Activated T-helper 1 cell treated with anti-CD3 and anti-CD28 coated beads, Interleukin-12 subunit alpha, Interleukin-12 subunit beta, Interleukin-2, Interleukin-4 antibody, amounts not matched to agents 30 ng/mL and 10 ng/mL and 1 ng/mL, durations not matched to agents 14 hours and 24 hours and 36 hours (primary cell): Measurements from ENCODE around the gene CD79B. TPM values are rescaled to one million over a fixed set of nuclear protein-coding genes. Genes with fewer than 3 reads are reported as not detected.

Experiments used
- DNase-seq: peaks from one replicate; pipeline ENCODE4 v3.0.0; 2021; ENCODE audit warnings: low spot score
- H3K27ac Mint-ChIP-seq: one replicate; pipeline ENCODE4 v1.8.0; 2021; ENCODE audit warnings: mild to moderate bottlenecking, mixed read lengths
- H3K27me3 Mint-ChIP-seq: one replicate; pipeline ENCODE4 v1.8.0; 2022; ENCODE audit warnings: mild to moderate bottlenecking, moderate library complexity, mixed read lengths; ENCODE audit not compliant: insufficient read depth
- H3K36me3 Mint-ChIP-seq: one replicate; pipeline ENCODE4 v1.8.0; 2021; ENCODE audit warnings: low read depth, mixed read lengths
- H3K4me1 Mint-ChIP-seq: one replicate; pipeline ENCODE4 v1.8.0; 2021; ENCODE audit warnings: low read depth, mixed read lengths
- H3K4me3 Mint-ChIP-seq: one replicate; pipeline ENCODE4 v1.8.0; 2021; ENCODE audit warnings: mild to moderate bottlenecking, moderate library complexity, mixed read lengths
- H3K9me3 Mint-ChIP-seq: one replicate; pipeline ENCODE4 v1.8.0; 2021; ENCODE audit warnings: mixed read lengths
- intact Hi-C: fragments of 100-400 bp; cut with micrococcal nuclease; formaldehyde crosslinking; loops from one replicate; pipeline ENCODE4 v1.15.1; 2024
- total RNA-seq: library from RNA; stranded (reverse); gene quantifications from 2 replicates; pipeline ENCODE4 v1.2.3, GENCODE V29; 2022

CD79B gene
- total RNA-seq, 1 donor from 2014 or later, result 28.9 TPM

- no peak overlapping the region for H3K4me3 Mint-ChIP-seq
These were observed 30.2 kb upstream of the CD79B start for GRCh38 chr17:63962298-63962744.

DNA sequence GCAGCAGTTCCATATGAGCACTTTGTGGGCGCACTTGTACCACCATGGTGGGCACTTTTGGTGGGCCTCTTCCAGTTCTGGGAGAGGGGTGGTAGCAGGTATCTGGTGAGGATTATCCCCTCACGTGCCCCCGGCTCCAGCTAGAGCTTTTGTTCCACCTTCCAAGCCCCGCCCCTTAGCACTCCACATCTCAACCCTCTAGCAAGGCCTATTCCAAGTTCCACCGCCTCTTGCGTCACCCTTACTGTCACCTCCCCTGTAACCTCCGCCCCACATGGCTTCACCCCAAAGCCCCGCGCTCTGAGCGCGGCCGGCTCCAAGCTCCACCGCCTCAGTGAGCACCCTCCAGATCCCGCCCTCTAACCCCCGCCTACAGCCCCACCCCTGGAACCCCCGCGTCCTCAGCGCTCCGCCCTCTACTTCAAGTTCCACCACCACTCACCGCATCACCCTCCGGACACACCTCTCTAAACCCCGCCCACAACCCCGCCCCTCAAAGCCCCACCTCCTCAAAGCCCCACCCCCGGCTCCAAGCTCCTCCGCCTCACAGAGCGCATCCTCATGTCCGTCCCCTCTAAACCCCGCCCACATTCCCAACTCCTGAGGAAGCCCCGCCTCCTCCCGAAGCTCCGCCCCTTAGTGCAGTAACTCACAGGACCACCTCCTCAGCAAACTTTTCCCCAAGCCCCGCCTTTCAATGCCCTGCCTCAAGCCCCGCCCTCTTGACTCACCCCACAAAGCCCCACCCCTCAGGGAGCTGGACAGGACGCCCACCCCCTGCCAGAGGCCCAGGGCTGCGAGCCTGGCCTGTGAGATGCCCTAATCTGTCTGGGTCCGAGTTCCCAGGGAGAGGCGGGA lies 29.5 kb upstream of the CD79B start:
- H3K4me3 Mint-ChIP-seq, result peak overlapping the region; percentile 45

More at GRCh38 chr17:63962298-63962744, 30.2 kb upstream of the CD79B start:
- Mint-ChIP-seq H3K9me3 (no peaks in the 10 kb centered on the region), H3K27me3 (peaks cover 2% of the 10 kb centered on the region), H3K36me3 (no peaks in the 10 kb centered on the region), H3K4me1 (peaks cover 6% of the 10 kb centered on the region), H3K27ac (no peak overlapping the region)
- DNase-seq, result no peak
- intact Hi-C loops, result no loop called here

DNA sequence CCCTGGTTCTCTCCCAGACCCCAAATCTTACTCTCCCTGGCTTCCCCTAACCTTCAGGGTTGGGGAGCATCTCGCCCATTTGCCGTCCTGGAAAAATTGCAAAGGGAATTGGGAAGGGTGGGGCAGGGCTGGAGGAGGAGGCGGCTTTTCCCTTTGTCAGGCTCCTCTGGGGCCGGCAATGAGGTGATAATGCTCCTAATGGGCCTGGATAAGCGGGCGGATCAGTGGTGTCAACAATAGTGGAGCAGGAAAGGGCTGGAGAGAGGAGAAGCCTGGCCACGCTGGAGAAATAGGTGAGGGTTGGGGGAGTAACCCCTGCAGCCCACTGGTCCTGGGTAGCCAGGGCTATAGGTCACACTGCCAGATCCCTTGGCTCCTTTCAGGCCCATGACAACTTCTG lies 28.3 kb upstream of the CD79B start:
- intact Hi-C loops, result no loop called here
- no peak overlapping the region for H3K27ac Mint-ChIP-seq
- H3K27me3 Mint-ChIP-seq, result peaks cover 1% of the 10 kb centered on the region
- H3K4me1 Mint-ChIP-seq, result no peaks in the 10 kb centered on the region
- DNase-seq, result no peak
- H3K36me3 Mint-ChIP-seq, result no peaks in the 10 kb centered on the region
- no peak overlapping the region for H3K4me3 Mint-ChIP-seq
- H3K9me3 Mint-ChIP-seq, result no peaks in the 10 kb centered on the region

More for the DNA sequence above, 29.5 kb upstream of the CD79B start:
- Mint-ChIP-seq H3K4me1 (peaks cover 1% of the 10 kb centered on the region), H3K27ac (no peak overlapping the region), H3K27me3 (peaks cover 1% of the 10 kb centered on the region), H3K36me3 (no peaks in the 10 kb centered on the region), H3K9me3 (no peaks in the 10 kb centered on the region)
- peak; percentile 20 for DNase-seq
- intact Hi-C loops, result loop anchor here (1.0 kb wide), 1 partner anchor 15 kb away; no protein-coding TSS in a partner anchor

DNA sequence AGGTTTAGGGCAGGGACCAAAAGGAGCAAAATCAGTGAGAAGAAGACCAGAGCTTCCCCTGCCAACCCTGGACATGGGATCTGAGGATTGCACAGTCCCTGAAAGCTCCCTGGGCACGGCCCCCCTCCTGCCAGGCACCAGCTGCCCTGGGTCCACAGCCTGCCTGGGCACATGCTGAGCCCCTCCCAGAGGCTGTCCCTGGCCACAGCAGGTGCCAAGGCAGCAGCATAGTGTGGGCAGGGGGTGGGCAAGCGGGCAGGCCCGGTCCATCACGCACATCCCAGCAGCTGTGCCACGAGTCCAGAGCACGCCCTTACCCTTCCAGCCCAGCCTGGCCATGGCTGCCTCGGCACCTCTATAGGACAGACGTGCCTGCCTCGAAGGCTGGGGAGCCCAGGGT lies 27.9 kb upstream of the CD79B start:
- Mint-ChIP-seq H3K27ac (no peak overlapping the region), H3K9me3 (no peaks in the 10 kb centered on the region), H3K4me1 (peaks cover 3% of the 10 kb centered on the region), H3K4me3 (no peak overlapping the region), H3K36me3 (no peaks in the 10 kb centered on the region), H3K27me3 (peaks cover 1% of the 10 kb centered on the region)
- DNase-seq, result no peak
- intact Hi-C loops, result no loop called here

DNA sequence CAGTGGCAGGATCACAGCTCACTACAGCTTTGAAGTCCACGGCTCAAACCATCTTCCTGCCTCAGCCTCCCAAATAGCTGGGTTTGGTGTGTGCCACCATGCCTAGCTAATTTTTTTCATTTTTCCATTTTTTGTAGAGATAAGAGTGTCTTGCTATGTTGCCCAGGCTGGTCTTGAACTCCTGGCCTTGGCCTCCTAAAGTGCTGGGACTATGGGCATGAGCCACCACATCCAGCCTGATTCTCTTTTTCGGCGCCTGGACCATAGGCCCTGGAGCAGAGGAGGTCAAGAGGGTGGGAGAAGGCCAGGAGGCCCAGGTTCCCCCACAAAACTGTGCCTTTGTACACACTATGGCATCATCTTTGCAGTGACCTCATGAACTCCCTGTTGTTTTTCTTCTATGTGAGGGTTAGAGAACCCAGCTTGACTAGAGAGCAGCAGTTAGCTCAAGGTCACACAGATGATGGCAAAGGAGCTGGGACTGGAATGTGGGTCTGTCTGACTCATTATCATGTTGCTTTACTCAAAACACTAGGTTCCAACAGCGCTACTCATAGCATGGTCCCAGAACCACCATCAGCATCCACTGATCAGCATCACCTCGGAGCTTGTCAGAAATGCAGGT lies 24.3 kb upstream of the CD79B start:
- intact Hi-C loops, result no loop called here
- no peak overlapping the region for H3K4me3 Mint-ChIP-seq
- no peaks in the 10 kb centered on the region for H3K36me3 Mint-ChIP-seq
- H3K27ac Mint-ChIP-seq, result peak overlapping the region; percentile 52
- DNase-seq, result no peak
- peaks cover 1% of the 10 kb centered on the region for H3K27me3 Mint-ChIP-seq
- no peaks in the 10 kb centered on the region for H3K9me3 Mint-ChIP-seq
- peaks cover 15% of the 10 kb centered on the region for H3K4me1 Mint-ChIP-seq

GRCh38 chr17:63955791-63956190 lies 23.7 kb upstream of the CD79B start:
- Mint-ChIP-seq H3K4me1 (peaks cover 15% of the 10 kb centered on the region), H3K27ac (peak overlapping the region; percentile 67), H3K36me3 (no peaks in the 10 kb centered on the region), H3K9me3 (no peaks in the 10 kb centered on the region), H3K4me3 (no peak overlapping the region), H3K27me3 (peaks cover 1% of the 10 kb centered on the region)
- intact Hi-C loops, result no loop called here
- DNase-seq, result no peak

DNA sequence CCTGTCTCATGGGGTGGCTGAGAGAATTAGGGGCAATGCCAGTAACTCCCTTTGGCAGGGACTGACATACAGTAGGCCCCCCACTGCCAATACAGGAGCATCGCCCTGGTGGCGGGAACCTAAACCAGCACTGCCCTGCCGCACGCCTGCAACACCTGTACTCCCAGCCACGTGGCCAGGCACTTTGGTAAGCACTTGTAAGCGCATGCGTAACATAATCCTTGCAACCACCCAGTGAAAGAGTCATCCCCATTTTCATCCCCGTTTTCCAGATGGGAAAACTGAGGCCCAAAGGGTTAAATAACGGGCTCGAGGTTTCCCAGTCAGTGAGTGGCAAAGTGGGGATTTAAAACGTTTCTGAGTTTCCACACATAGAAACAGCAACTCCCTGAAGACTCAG lies 23.1 kb upstream of the CD79B start:
- H3K4me1 Mint-ChIP-seq, result peaks cover 15% of the 10 kb centered on the region
- DNase-seq, result no peak
- peaks cover 1% of the 10 kb centered on the region for H3K27me3 Mint-ChIP-seq
- no peaks in the 10 kb centered on the region for H3K36me3 Mint-ChIP-seq
- intact Hi-C loops, result no loop called here
- H3K27ac Mint-ChIP-seq, result no peak overlapping the region
- H3K9me3 Mint-ChIP-seq, result no peaks in the 10 kb centered on the region
- H3K4me3 Mint-ChIP-seq, result no peak overlapping the region

GRCh38 chr17:63954402-63955063 lies 22.4 kb upstream of the CD79B start:
- Mint-ChIP-seq H3K4me3 (no peak overlapping the region), H3K27ac (peak overlapping the region; percentile 14), H3K27me3 (peaks cover 1% of the 10 kb centered on the region), H3K4me1 (peaks cover 15% of the 10 kb centered on the region), H3K9me3 (no peaks in the 10 kb centered on the region), H3K36me3 (no peaks in the 10 kb centered on the region)
- intact Hi-C loops, result no loop called here
- DNase-seq, result peak; percentile 12

DNA sequence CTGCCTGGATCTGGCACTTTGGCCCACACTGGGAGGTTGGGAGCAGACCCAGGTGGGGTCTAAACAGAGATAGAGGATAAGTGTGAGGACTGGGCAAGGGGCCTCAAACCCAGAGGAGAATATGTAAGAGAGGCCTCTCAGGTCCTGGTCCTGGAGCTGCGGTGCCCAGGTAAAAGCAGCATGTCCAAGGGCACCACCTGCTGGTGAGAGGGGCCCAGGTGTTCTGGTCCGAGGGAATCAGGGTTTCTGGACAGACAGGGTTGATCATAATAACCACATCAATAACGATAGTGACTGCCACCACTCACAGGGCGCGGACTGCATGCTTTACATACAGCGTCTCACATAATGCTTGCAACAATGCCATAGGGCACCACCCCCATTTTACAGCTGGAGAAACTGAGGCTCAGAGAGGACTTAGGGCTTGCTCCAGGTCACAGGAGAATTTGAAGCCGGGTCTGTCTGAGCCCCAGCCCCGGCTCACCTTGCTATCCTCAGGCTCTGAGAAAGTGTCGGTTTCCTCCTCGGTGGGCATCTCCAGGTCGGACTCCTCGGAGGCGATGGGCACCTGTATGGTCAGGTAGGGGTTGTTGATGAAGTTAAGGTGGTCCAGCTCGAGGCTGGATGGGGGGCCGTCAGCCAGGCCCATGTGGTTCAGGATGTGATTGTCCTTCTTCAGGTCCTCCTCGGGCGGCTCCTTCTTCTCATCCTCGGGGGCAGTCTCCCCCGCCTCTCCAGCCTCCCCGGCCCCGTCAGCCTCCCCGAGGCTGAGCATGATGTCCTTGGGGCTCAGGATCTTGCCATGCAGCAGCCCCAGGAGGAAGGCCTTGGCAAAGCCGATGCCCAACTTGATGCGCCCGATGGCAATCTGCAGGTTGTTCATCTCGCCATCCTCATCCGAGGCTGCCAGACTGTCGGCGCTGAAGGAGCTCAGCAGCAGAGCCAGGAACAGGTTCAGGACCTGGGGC lies 19.1 kb upstream of the CD79B start:
- Mint-ChIP-seq H3K27me3 (no peaks in the 10 kb centered on the region), H3K4me1 (peaks cover 21% of the 10 kb centered on the region), H3K4me3 (no peak overlapping the region), H3K36me3 (no peaks in the 10 kb centered on the region), H3K27ac (peak overlapping the region; percentile 16), H3K9me3 (no peaks in the 10 kb centered on the region)
- intact Hi-C loops, result no loop called here
- no peak for DNase-seq

DNA sequence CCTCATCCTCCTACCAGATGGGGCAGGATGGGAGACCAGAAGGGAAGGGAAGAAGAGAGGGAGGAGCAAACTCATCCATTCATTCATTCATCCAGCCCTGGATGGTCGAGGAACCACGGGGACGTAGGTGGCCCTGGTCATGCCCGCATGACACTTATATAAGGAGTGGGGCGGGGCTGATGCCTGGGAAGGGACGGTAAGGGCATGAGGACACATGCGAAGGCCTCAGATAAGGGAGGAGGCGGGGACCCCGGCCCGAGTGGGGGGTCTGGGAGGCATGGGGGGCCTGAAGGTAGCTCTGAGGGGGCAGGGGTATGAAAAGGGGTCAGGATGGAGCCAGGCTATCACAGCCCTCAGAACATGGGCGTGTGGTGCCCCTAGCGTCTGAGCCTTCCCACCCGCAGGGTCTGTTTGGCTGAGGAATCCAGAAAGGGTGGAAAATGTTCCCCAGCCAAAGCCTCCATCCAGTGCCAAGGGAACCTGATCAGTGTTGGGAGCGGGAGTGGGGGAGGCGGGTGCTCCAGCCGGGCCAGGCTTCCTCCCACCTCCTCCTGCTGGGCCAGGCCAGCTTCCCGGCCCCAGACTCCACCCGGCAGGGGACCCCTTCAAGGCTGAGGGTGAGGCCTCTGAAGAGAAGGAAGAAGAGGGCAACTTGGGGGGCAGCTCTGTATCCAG lies 17.6 kb upstream of the CD79B start:
- H3K36me3 Mint-ChIP-seq, result no peaks in the 10 kb centered on the region
- no peak for DNase-seq
- H3K27me3 Mint-ChIP-seq, result peaks cover 4% of the 10 kb centered on the region
- peaks cover 21% of the 10 kb centered on the region for H3K4me1 Mint-ChIP-seq
- H3K27ac Mint-ChIP-seq, result no peak overlapping the region
- intact Hi-C loops, result loop anchor here (5.0 kb wide), 1 partner anchor 48 kb away; the partner anchor contains the start of gene PRR29
- no peak overlapping the region for H3K4me3 Mint-ChIP-seq
- H3K9me3 Mint-ChIP-seq, result no peaks in the 10 kb centered on the region

DNA sequence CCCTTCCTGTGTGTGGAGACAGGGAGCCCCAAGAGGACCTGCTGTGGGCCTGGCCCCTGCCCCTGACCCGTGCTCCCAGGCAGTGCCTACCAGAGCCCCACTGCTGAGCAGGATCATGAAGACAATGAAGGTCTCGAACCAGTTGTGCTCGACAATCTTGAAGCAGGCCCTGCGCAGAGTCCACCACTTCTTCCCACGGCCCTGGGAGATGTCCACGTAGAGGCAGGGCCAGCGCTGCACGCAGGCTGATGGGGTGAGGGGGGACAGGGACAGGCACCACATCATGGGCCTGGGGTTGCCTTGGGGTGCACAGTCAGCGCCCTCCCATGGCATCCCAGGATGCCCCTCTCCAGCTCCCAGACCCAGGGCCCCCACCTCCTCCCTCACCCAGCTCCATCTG lies 16.4 kb upstream of the CD79B start:
- intact Hi-C loops, result loop anchor here (5.0 kb wide), 1 partner anchor 49 kb away; the partner anchor contains the start of gene PRR29

More for the DNA sequence above, 16.4 kb upstream of the CD79B start:
- Mint-ChIP-seq H3K36me3 (no peaks in the 10 kb centered on the region), H3K27me3 (peaks cover 6% of the 10 kb centered on the region), H3K9me3 (no peaks in the 10 kb centered on the region), H3K27ac (no peak overlapping the region), H3K4me3 (no peak overlapping the region), H3K4me1 (peaks cover 12% of the 10 kb centered on the region)
- DNase-seq, result no peak
